ENCODE results near the gene TET3.

DNA sequence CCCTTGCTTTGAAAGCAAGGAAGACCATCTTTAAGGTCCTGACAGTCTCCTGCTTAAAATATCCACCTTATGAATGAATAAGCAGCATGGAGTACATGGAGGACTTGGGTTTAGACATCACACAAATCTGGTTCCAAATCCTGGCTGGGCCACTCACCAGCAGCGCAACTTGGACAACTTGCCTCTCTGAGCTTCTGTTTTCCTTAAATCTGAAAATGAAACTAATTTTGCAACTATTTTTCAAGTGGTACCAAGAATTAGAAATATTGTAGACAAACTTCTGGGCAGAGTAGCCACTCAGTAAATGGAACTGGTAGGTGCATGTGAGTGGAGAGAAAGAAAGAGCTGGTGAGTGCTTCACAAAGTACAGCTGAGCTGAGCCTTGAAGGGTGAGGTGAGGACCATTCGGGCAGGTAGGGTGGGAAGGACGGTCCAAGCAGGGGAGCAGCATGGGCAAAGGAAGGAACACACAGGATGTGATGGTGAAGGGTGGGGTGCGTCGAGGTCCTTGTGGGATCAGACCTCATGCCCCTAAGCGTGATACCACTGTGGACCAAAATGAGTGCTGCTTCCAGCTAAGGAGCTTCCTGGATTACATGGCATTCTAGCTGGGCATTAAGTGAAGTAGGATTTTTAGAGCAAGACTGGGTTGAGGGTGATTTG lies 14.4 kb upstream of the TET3 start:
- TF ChIP-seq GATA2 (IDR thresholded peaks at IDR 0.05; ENCODE audit: low read depth, low read length) (no peak), GATA3 (IDR thresholded peaks at IDR 0.05; ENCODE audit: low read depth, low read length) (no peak)

Measured in SH-SY5Y (cell line).